ENCODE results near the gene AKAP13. TPM values are rescaled to one million over a fixed set of nuclear protein-coding genes. Genes with fewer than 3 reads are reported as not detected.

The AKAP13 gene
- total RNA-seq, 1 experiment from 2014 or later = 47.3 TPM

GRCh38 chr15:85692873-85693272 lies 312.5 kb downstream of the AKAP13 start:
- Histone ChIP-seq H3K56ac (ENCODE audit: insufficient read length, low read depth, low read length) (no peak overlapping the region), H4K5ac (ENCODE audit: insufficient read length, low read depth, low read length) (no peak overlapping the region), H3K79me1 (ENCODE audit: insufficient read depth, low read depth, low read length, poor library complexity, severe bottlenecking) (no peaks in the 10 kb centered on the region), H2AK5ac (ENCODE audit: insufficient read length, low read length) (no peak overlapping the region), H3K79me2 (ENCODE audit: insufficient read depth, low read length) (no peaks in the 10 kb centered on the region), H3K14ac (ENCODE audit: insufficient read depth, low read length) (no peak overlapping the region), H3K23me2 (ENCODE audit: insufficient read length, low read depth, low read length, poor library complexity, severe bottlenecking) (no peaks in the 10 kb centered on the region), H3K4me1 (ENCODE audit: insufficient read depth, low read length) (no peaks in the 10 kb centered on the region), H3K18ac (ENCODE audit: insufficient read length, low read depth, low read length) (no peak overlapping the region), H2AFZ (ENCODE audit: low read length) (no peak overlapping the region), H2BK5ac (ENCODE audit: insufficient read length, low read length) (no peak overlapping the region), H4K91ac (ENCODE audit: insufficient read length, low read depth, low read length) (no peak overlapping the region), H2BK12ac (ENCODE audit: insufficient read length, low read depth, low read length) (no peak overlapping the region), H4K20me1 (ENCODE audit: control insufficient read depth, insufficient read depth, insufficient read length) (no peaks in the 10 kb centered on the region), H3K4ac (ENCODE audit: low read depth, low read length) (no peak overlapping the region), H3K23ac (ENCODE audit: insufficient read length, low read depth, low read length) (no peak overlapping the region), H3T11ph (ENCODE audit: low read length) (no peak overlapping the region), H2BK120ac (ENCODE audit: low read depth, low read length, poor library complexity, severe bottlenecking) (no peak overlapping the region), H3K4me2 (ENCODE audit: insufficient read depth, insufficient read length, low read length) (no peak overlapping the region), H3K9ac (ENCODE audit: extremely low read depth, insufficient read length, low read length) (no peak overlapping the region), H2BK20ac (ENCODE audit: low read depth, low read length, poor library complexity, severe bottlenecking) (no peak overlapping the region), H3K9me3 (ENCODE audit: control insufficient read depth, low read depth, low read length) (no peaks in the 10 kb centered on the region), H2BK15ac (ENCODE audit: low read depth, low read length) (no peak overlapping the region), H3K27me3 (ENCODE audit: insufficient read depth, low read length) (no peaks in the 10 kb centered on the region), H4K8ac (replicated peaks; ENCODE audit: insufficient read length, low read depth, low read length) (no peak overlapping the region), H3K27ac (ENCODE audit: insufficient read length, low read depth, low read length) (no peak overlapping the region)
- WGBS (ENCODE audit: extremely low coverage, insufficient read length, low lambda C conversion rate) = no CpG with 5 or more reads among the region's 5 CpGs
- Mint-ChIP-seq H3K4me1 (peaks cover 13 to 17% of the 10 kb centered on the region in 2 experiments), H3K27me3 (ENCODE audit: low read depth) (no peaks in the 10 kb centered on the region), H3K4me3 (no peak overlapping the region), H3K27ac (peak overlapping the region in 2 of 3 experiments; percentile 10 to 94; a peak in 2 of 7 replicates), H3K36me3 (ENCODE audit: insufficient read depth in 1 of 3, low read depth in 3 of 3) (peaks cover 2 to 22% (median 17%) of the 10 kb centered on the region in 3 experiments; a peak in 6 of 7 replicates), H3K9me3 (no peaks in the 10 kb centered on the region)
- DNase-seq = no peak
- TF ChIP-seq CTCF (conservative IDR thresholded peaks at IDR 0.05) = no peak
